Gastrocnemius medialis (tissue), 4 donors: ENCODE measurements around the gene SGCD. TPM values are rescaled to one million over a fixed set of nuclear protein-coding genes. Genes with fewer than 3 reads are reported as not detected.

Experiments
- ATAC-seq, 2 donors: fragments of 150-250 bp; one replicate each; pipeline ENCODE4 v1.9.1; 2016
- DNase-seq, 2 donors: peaks; one replicate each; pipeline ENCODE4 v3.0.0-alpha.2; 2019
- H3K27ac ChIP-seq, 4 donors: fragments of 200-600 bp; sonication (generic); 1 replicate in 1 of 4; 2 replicates in 3 of 4; pipeline ENCODE4 v1.5.1; 2016 to 2018; ENCODE audit warnings: mild to moderate bottlenecking in 2 of 4, moderate library complexity in 1 of 4
- H3K27me3 ChIP-seq, 3 donors: fragments of 200-600 bp; sonication (generic) in 2 of 3; 1 replicate in 1 of 3; 2 replicates in 2 of 3; pipeline versions ENCODE4 v1.5.1 to v1.6.0; 2016 to 2019; ENCODE audit warnings: mild to moderate bottlenecking in 1 of 3, moderate library complexity in 1 of 3
- H3K36me3 ChIP-seq, 2 donors: fragments of 200-600 bp; sonication (generic) in 1 of 2; one replicate each; pipeline ENCODE4 v1.5.1; 2017 to 2018
- H3K4me1 ChIP-seq, 2 donors: fragments of 200-600 bp; sonication (generic) in 1 of 2; one replicate each; pipeline ENCODE4 v1.5.1; 2016 to 2017; ENCODE audit warnings: mild to moderate bottlenecking in 2 of 2
- H3K4me3 ChIP-seq, 4 donors: fragments of 200-600 bp; sonication (generic) in 3 of 4; 1 replicate in 1 of 4; 2 replicates in 3 of 4; pipeline ENCODE4 v1.5.1; 2016 to 2019; ENCODE audit warnings: mild to moderate bottlenecking in 2 of 4
- H3K9me3 ChIP-seq, 3 donors: fragments of 200-600 bp; sonication (generic) in 2 of 3; 1 replicate in 1 of 3; 2 replicates in 2 of 3; pipeline ENCODE4 v1.5.1; 2016 to 2019
- CTCF ChIP-seq, 5 experiments: fragments of 450-650 bp in 3 of 5; fragments of 200-600 bp in 2 of 5; sonication (generic) in 2 of 5; IDR thresholded peaks in 4 of 5; conservative IDR thresholded peaks in 1 of 5; 1 replicate in 4 of 5; 2 replicates in 1 of 5; pipeline ENCODE4 v1.5.1; 2016 to 2019; ENCODE audit warnings: antibody characterized with exemption in 5 of 5, mild to moderate bottlenecking in 3 of 5, moderate library complexity in 3 of 5
- POLR2A ChIP-seq, 2 donors: fragments of 450-650 bp; IDR thresholded peaks; one replicate each; pipeline ENCODE4 v1.6.1; 2017; ENCODE audit warnings: antibody characterized with exemption in 2 of 2, mild to moderate bottlenecking in 2 of 2, moderate library complexity in 2 of 2
- in situ Hi-C, 4 donors: fragments of 200-750 bp; cut with MboI; loops; one replicate each; pipeline versions ENCODE4 v1.15.0 to v1.8.0; 2017; ENCODE audit warnings: low sequenced_read_pairs in 4 of 4
- intact Hi-C: fragments of 100-400 bp; cut with DNase I; formaldehyde crosslinking; loops from one replicate; pipeline ENCODE4 v1.15.1; 2023; ENCODE audit warnings: low total_unique reads
- total RNA-seq, 4 donors: library from RNA; depleted of rRNA; stranded (reverse); fragments of >200 nt; gene quantifications; one replicate each; pipeline versions ENCODE4 v1.1.0 to v1.2.3, GENCODE V29; 2016

Gene SGCD
- total RNA-seq, 4 donors from 2014 or later, result 8.2 to 53.5 (median 35.8) TPM

GRCh38 chr5:156704139-156704538 is 377.2 kb downstream of the SGCD start:
- ATAC-seq (no peak), DNase-seq (no peak)
- TF ChIP-seq CTCF (IDR thresholded peaks at IDR 0.05 in 4 of 5, conservative IDR thresholded peaks at IDR 0.05 in 1 of 5), result no peak
- TF ChIP-seq POLR2A (IDR thresholded peaks at IDR 0.05), result no peak
- peaks cover 26 to 32% of the 10 kb centered on the region in 2 donors for H3K4me1 ChIP-seq
- in situ Hi-C loops (no loop called here), intact Hi-C loops (no loop called here)
- no peaks in the 10 kb centered on the region for H3K36me3 ChIP-seq
- H3K4me3 ChIP-seq, result no peak overlapping the region
- no peaks in the 10 kb centered on the region for H3K9me3 ChIP-seq
- H3K27ac ChIP-seq, result no peak overlapping the region
- no peaks in the 10 kb centered on the region for H3K27me3 ChIP-seq

- intact Hi-C loops (no loop called here), in situ Hi-C loops (no loop called here)
- TF ChIP-seq CTCF (IDR thresholded peaks at IDR 0.05 in 4 of 5, conservative IDR thresholded peaks at IDR 0.05 in 1 of 5), result no peak
- no peak for TF ChIP-seq POLR2A (IDR thresholded peaks at IDR 0.05)
- Histone ChIP-seq H3K4me1 (peaks cover 26 to 32% of the 10 kb centered on the region in 2 donors), H3K27me3 (no peaks in the 10 kb centered on the region), H3K9me3 (no peaks in the 10 kb centered on the region), H3K27ac (no peak overlapping the region), H3K36me3 (no peaks in the 10 kb centered on the region), H3K4me3 (no peak overlapping the region)
- no peak for DNase-seq
- ATAC-seq, result no peak
These were observed 379.7 kb downstream of the SGCD start for GRCh38 chr5:156706631-156707030.

GRCh38 chr5:156707750-156708149 is 380.8 kb downstream of the SGCD start:
- Histone ChIP-seq H3K4me3 (peak overlapping the region in 1 of 4 donors; percentile 28), H3K27ac (peak overlapping the region; percentile 5 to 50 (median 34)), H3K36me3 (no peaks in the 10 kb centered on the region), H3K9me3 (no peaks in the 10 kb centered on the region), H3K4me1 (peaks cover 26 to 32% of the 10 kb centered on the region in 2 donors), H3K27me3 (no peaks in the 10 kb centered on the region)
- peak; percentile 61 to 85 for ATAC-seq
- intact Hi-C loops, result no loop called here
- in situ Hi-C loops, result no loop called here
- TF ChIP-seq CTCF (IDR thresholded peaks at IDR 0.05 in 4 of 5, conservative IDR thresholded peaks at IDR 0.05 in 1 of 5) (no peak), POLR2A (IDR thresholded peaks at IDR 0.05) (no peak)
- no peak for DNase-seq

- Histone ChIP-seq H3K27ac (no peak overlapping the region), H3K4me1 (peaks cover 0 to 11% of the 10 kb centered on the region in 2 donors), H3K9me3 (no peaks in the 10 kb centered on the region), H3K36me3 (no peaks in the 10 kb centered on the region), H3K4me3 (no peak overlapping the region), H3K27me3 (no peaks in the 10 kb centered on the region)
- in situ Hi-C loops (no loop called here), intact Hi-C loops (no loop called here)
- TF ChIP-seq CTCF (IDR thresholded peaks at IDR 0.05 in 4 of 5, conservative IDR thresholded peaks at IDR 0.05 in 1 of 5) (no peak), POLR2A (IDR thresholded peaks at IDR 0.05) (no peak)
- ATAC-seq (peak; percentile 21 to 64), DNase-seq (no peak)
These were observed 388.3 kb downstream of the SGCD start for GRCh38 chr5:156715287-156715686.
